IMR-90 (cell line): Measurements from ENCODE around the gene DYNC1H1. TPM values are rescaled to one million over a fixed set of nuclear protein-coding genes. Genes with fewer than 3 reads are reported as not detected.
A peak's percentile ranks its signal among the peaks of the same experiment; 100 is the strongest.

Experiments used
- ATAC-seq: fragments of 200-7000 bp; cut with Tn5 transposase; 2 replicates; pipeline ENCODE4 v1.9.1; 2020; ENCODE audit warnings: low read depth, mild to moderate bottlenecking, moderate library complexity
- BruUV-seq: library from RNA; stranded (reverse); fragments of 400-500 nt; replicated peaks from 2 replicates; lab custom pipeline; 2021; lab: Mats Ljungman, UMichigan
- CTCF ChIA-PET: fragments of 300-600 bp; formaldehyde crosslinking; extraction: SDS; loops from one replicate; lab custom pipeline; 2021; ENCODE audit warnings: antibody characterized with exemption; lab: Yijun Ruan, JAX
- POLR2A ChIA-PET: fragments of 300-600 bp; sonication (Branson Sonifier 250); formaldehyde crosslinking; loops from one replicate; lab custom pipeline; 2022; ENCODE audit warnings: antibody characterized with exemption; ENCODE audit not compliant: unreplicated experiment; lab: Charles Lee
- DNase-seq: peaks from one replicate; pipeline ENCODE4 v3.0.0; 2013
- H2AFZ ChIP-seq: replicated peaks from 2 replicates; pipeline ENCODE3; 2013; ENCODE audit warnings: low read length, mild to moderate bottlenecking; ENCODE audit not compliant: poor library complexity
- H2AK5ac ChIP-seq: 2 replicates; pipeline ENCODE4 v1.6.1; 2013; ENCODE audit warnings: low read depth, low read length, inconsistent platforms
- H2AK9ac ChIP-seq: replicated peaks from 2 replicates; pipeline ENCODE3; 2013; ENCODE audit warnings: mild to moderate bottlenecking, low read depth, low read length, moderate library complexity; ENCODE audit not compliant: poor library complexity
- H2BK120ac ChIP-seq: 2 replicates; pipeline ENCODE4 v1.6.1; 2013; ENCODE audit warnings: low read depth, low read length, inconsistent platforms
- H2BK15ac ChIP-seq: 3 replicates; pipeline ENCODE4 v1.6.1; 2013; ENCODE audit warnings: low read depth, low read length, inconsistent platforms
- H2BK20ac ChIP-seq: 2 replicates; pipeline ENCODE4 v1.6.1; 2013; ENCODE audit warnings: low read depth, mild to moderate bottlenecking, inconsistent platforms, low read length, moderate library complexity
- H2BK5ac ChIP-seq: 2 replicates; pipeline ENCODE4 v1.6.1; 2013; ENCODE audit warnings: mild to moderate bottlenecking, low read depth, low read length, inconsistent platforms; ENCODE audit not compliant: poor library complexity, severe bottlenecking
- H3K14ac ChIP-seq: replicated peaks from 2 replicates; pipeline ENCODE4 v1.6.1; 2013; ENCODE audit warnings: low read depth, low read length, inconsistent platforms
- H3K18ac ChIP-seq: 2 replicates; pipeline ENCODE4 v1.6.1; 2013; ENCODE audit warnings: low read depth, low read length, control low read depth
- H3K23ac ChIP-seq: 2 replicates; pipeline ENCODE4 v1.6.1; 2013; ENCODE audit warnings: low read depth, low read length, inconsistent platforms
- H3K27ac ChIP-seq: 2 replicates; pipeline ENCODE4 v1.5.1; 2013; ENCODE audit warnings: mild to moderate bottlenecking, control low read depth, low read length; ENCODE audit not compliant: insufficient read depth
- H3K27me3 ChIP-seq: 2 replicates; pipeline ENCODE4 v1.6.1; 2013; ENCODE audit warnings: low read length; ENCODE audit not compliant: control insufficient read depth, insufficient read depth
- H3K36me3 ChIP-seq: 2 replicates; pipeline ENCODE4 v1.6.1; 2013; ENCODE audit warnings: low read length, mixed read lengths; ENCODE audit not compliant: control insufficient read depth, insufficient read depth
- H3K4ac ChIP-seq: 2 replicates; pipeline ENCODE4 v1.6.1; 2013; ENCODE audit warnings: low read depth, low read length, inconsistent platforms
- H3K4me1 ChIP-seq: 2 replicates; pipeline ENCODE4 v1.6.1; 2013; ENCODE audit warnings: low read length, mixed read lengths; ENCODE audit not compliant: control insufficient read depth, insufficient read depth
- H3K4me2 ChIP-seq: 2 replicates; pipeline ENCODE4 v1.6.1; 2013; ENCODE audit warnings: low read depth, mild to moderate bottlenecking, control low read depth, low read length, moderate library complexity
- H3K4me3 ChIP-seq: 2 replicates; pipeline ENCODE4 v1.5.1; 2013; ENCODE audit warnings: low read depth, mild to moderate bottlenecking, control low read depth, low read length, moderate library complexity; ENCODE audit not compliant: insufficient read depth
- H3K56ac ChIP-seq: 2 replicates; pipeline ENCODE4 v1.6.1; 2013; ENCODE audit warnings: low read length, inconsistent platforms; ENCODE audit not compliant: insufficient read depth; ENCODE audit errors: extremely low read depth
- H3K79me1 ChIP-seq, 2 experiments: 2 replicates each; pipeline ENCODE4 v1.6.1; 2013; ENCODE audit warnings: low read length in 2 of 2, inconsistent platforms in 1 of 2, low read depth in 1 of 2
- H3K9ac ChIP-seq: 2 replicates; pipeline ENCODE4 v1.6.1; 2013; ENCODE audit warnings: low read depth, low read length, control low read depth
- H3K9me1 ChIP-seq: 2 replicates; pipeline ENCODE4 v1.6.1; 2013; ENCODE audit warnings: low read length, inconsistent platforms; ENCODE audit not compliant: insufficient read depth
- H3K9me3 ChIP-seq: 2 replicates; pipeline ENCODE4 v1.6.1; 2013; ENCODE audit warnings: low read length; ENCODE audit not compliant: control insufficient read depth, insufficient read depth
- H4K20me1 ChIP-seq: 2 replicates; pipeline ENCODE4 v1.6.1; 2013; ENCODE audit warnings: low read length, inconsistent platforms; ENCODE audit not compliant: insufficient read depth
- H4K5ac ChIP-seq: 2 replicates; pipeline ENCODE4 v1.6.1; 2013; ENCODE audit warnings: mild to moderate bottlenecking, low read depth, low read length, control low read depth
- H4K8ac ChIP-seq, 2 experiments: 2 replicates each; pipeline ENCODE4 v1.6.1; 2013; ENCODE audit warnings: low read depth in 2 of 2, low read length in 2 of 2, control low read depth in 1 of 2, inconsistent platforms in 1 of 2
- H4K91ac ChIP-seq: 2 replicates; pipeline ENCODE4 v1.6.1; 2013; ENCODE audit warnings: low read depth, low read length, inconsistent platforms; ENCODE audit not compliant: insufficient read depth
- BHLHE40 ChIP-seq: fragments of 150-350 bp; IDR thresholded peaks from 2 replicates; pipeline ENCODE4 v1.6.1; 2016; ENCODE audit warnings: mild to moderate bottlenecking, low read depth, low read length
- CEBPB ChIP-seq: IDR thresholded peaks from 2 replicates; pipeline ENCODE4 v1.6.1; 2012; ENCODE audit warnings: low read depth, low read length, improper control_type of control experiment
- CHD1 ChIP-seq: IDR thresholded peaks from 2 replicates; pipeline ENCODE4 v1.6.1; 2012; ENCODE audit warnings: low read depth, low read length, improper control_type of control experiment
- ELK1 ChIP-seq: fragments of 150-350 bp; IDR thresholded peaks from 2 replicates; pipeline ENCODE4 v1.6.1; 2016; ENCODE audit warnings: low read depth, mild to moderate bottlenecking, low read length, moderate library complexity, borderline replicate concordance
- FOS ChIP-seq: fragments of 150-350 bp; IDR thresholded peaks from 2 replicates; pipeline ENCODE4 v1.6.1; 2016; ENCODE audit warnings: low read depth, low read length
- MXI1 ChIP-seq: IDR thresholded peaks from 2 replicates; pipeline ENCODE4 v1.6.1; 2012; ENCODE audit warnings: low read depth, mild to moderate bottlenecking, low read length, moderate library complexity, borderline replicate concordance
- NFE2L2 ChIP-seq: fragments of 150-350 bp; IDR thresholded peaks from 2 replicates; pipeline ENCODE4 v1.6.1; 2016; ENCODE audit warnings: low read depth, mild to moderate bottlenecking, low read length
- RCOR1 ChIP-seq: IDR thresholded peaks from 2 replicates; pipeline ENCODE4 v1.6.1; 2012; ENCODE audit warnings: mild to moderate bottlenecking, low read length, improper control_type of control experiment; ENCODE audit not compliant: insufficient replicate concordance
- WGBS, 2 experiments: methylation state at CpG; one replicate each; pipeline versions ENCODE4 v1.1.5 to v1.1.7; 2013; ENCODE audit warnings: missing lambda C conversion rate in 2 of 2; ENCODE audit not compliant: insufficient read length in 1 of 2; ENCODE audit errors: extremely low coverage in 2 of 2; 5-methylcytosine and 5-hydroxymethylcytosine counted together
- dilution Hi-C: fragments of 300-500 bp; cut with HindIII; formaldehyde crosslinking; loops from one replicate; pipeline ENCODE4 v1.14.3; 2018; ENCODE audit warnings: low sequenced_read_pairs; ENCODE audit not compliant: unreplicated experiment
- in situ Hi-C: fragments of 300-500 bp; cut with MboI; formaldehyde crosslinking; loops from 3 replicates; pipeline ENCODE4 v1.14.3; 2019; ENCODE audit warnings: low sequenced_read_pairs, inconsistent platforms, mixed read lengths
- intact Hi-C: fragments of 100-400 bp; cut with micrococcal nuclease; formaldehyde crosslinking; loops from 2 replicates; pipeline ENCODE4 v1.10.0; 2022
- polyA plus RNA-seq, 3 experiments: library from polyadenylated mRNA; depleted of rRNA; stranded (reverse); fragments of >200 nt; gene quantifications; 2 replicates each; pipeline ENCODE4 v1.2.3, GENCODE V29; 2012; ENCODE audit warnings: low replicate concordance in 1 of 3
- total RNA-seq: library from RNA; depleted of rRNA; stranded (reverse); fragments of >200 nt; gene quantifications from 2 replicates; pipeline ENCODE4 v1.2.3, GENCODE V29; 2012
- TF ChIP-seq, protein P1 (sequence below): fragments of 150-350 bp; IDR thresholded peaks from 2 replicates; pipeline ENCODE4 v1.6.1; 2017; ENCODE audit warnings: mild to moderate bottlenecking, antibody characterized with exemption, low read length, low read depth

DYNC1H1 gene
- total and polyA plus RNA-seq, 2 of the 4 experiments (the other 2 are of a cell fraction): 240 to 670 TPM

- TF ChIP-seq BHLHE40: no peak
- TF ChIP-seq, protein P1, sequence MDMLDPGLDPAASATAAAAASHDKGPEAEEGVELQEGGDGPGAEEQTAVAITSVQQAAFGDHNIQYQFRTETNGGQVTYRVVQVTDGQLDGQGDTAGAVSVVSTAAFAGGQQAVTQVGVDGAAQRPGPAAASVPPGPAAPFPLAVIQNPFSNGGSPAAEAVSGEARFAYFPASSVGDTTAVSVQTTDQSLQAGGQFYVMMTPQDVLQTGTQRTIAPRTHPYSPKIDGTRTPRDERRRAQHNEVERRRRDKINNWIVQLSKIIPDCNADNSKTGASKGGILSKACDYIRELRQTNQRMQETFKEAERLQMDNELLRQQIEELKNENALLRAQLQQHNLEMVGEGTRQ: no peak
- TF ChIP-seq MXI1: 0 out of 2 replicates have a peak, but pooled peaks have one; percentile 27
- TF ChIP-seq ELK1: no peak
- no peak for TF ChIP-seq CHD1
- TF ChIP-seq FOS: no peak
- no peak for TF ChIP-seq RCOR1
- TF ChIP-seq NFE2L2: no peak
- no peak for TF ChIP-seq CEBPB
- peak overlapping the region; percentile 67; the same call in 1 of the 2 replicates for H2AK5ac ChIP-seq
- 0 out of 2 replicates have a peak overlapping the region, but pooled peaks have one; percentile 4 for H4K5ac ChIP-seq
- H3K4me2 ChIP-seq: peak overlapping the region; percentile 52
- 20% methylated on average over 1 of the region's 3 CpGs; no CpG with 5 or more reads in 1 of the 2 experiments for WGBS, 2 experiments
- peaks cover 70% of the 10 kb centered on the region for H3K36me3 ChIP-seq
- H3K14ac ChIP-seq: peak overlapping the region; percentile 79; the same call in 1 of the 2 replicates
- H2AFZ ChIP-seq: no peak overlapping the region
- H4K8ac ChIP-seq: peak overlapping the region in 1 of 2 experiments; percentile 66; a peak in 3 of 4 replicates
- H4K20me1 ChIP-seq: peaks cover 14% of the 10 kb centered on the region; the same call in 1 of the 2 replicates
- peak overlapping the region; percentile 39; the same call in 1 of the 2 replicates for H3K9ac ChIP-seq
- H3K9me3 ChIP-seq: no peaks in the 10 kb centered on the region
- CTCF ChIA-PET: interaction anchor here (0.6 kb wide), 1 partner anchor 15 kb away, joined by 10 read pairs; no protein-coding TSS in a partner anchor
- peak overlapping the region; percentile 74 for H4K91ac ChIP-seq
- no peaks in the 10 kb centered on the region for H3K27me3 ChIP-seq
- in situ Hi-C loops (no loop called here), intact Hi-C loops (loop anchor here (5.0 kb wide), 1 partner anchor 46 kb away; no protein-coding TSS in a partner anchor), dilution Hi-C loops (no loop called here)
- peak overlapping the region; percentile 91 for H2AK9ac ChIP-seq
- peak overlapping the region; percentile 74 for H2BK5ac ChIP-seq
- peak; percentile 78 for ATAC-seq
- no peak overlapping the region for H3K4me3 ChIP-seq
- no TSS peak for BruUV-seq
- peak overlapping the region; percentile 63 for H3K4ac ChIP-seq
- H3K56ac ChIP-seq: peak overlapping the region; percentile 54; the same call in 1 of the 2 replicates
- H3K4me1 ChIP-seq: peaks cover 13% of the 10 kb centered on the region
- peak overlapping the region; percentile 80 for H3K27ac ChIP-seq
- H3K79me1 ChIP-seq: peaks cover 32 to 51% of the 10 kb centered on the region in 2 experiments
- H2BK20ac ChIP-seq: no peak overlapping the region
- no peak overlapping the region; the same call in 1 of the 3 replicates for H2BK15ac ChIP-seq
- H3K18ac ChIP-seq: peak overlapping the region; percentile 61; the same call in 1 of the 2 replicates
- peaks cover 19% of the 10 kb centered on the region for H3K9me1 ChIP-seq
- DNase-seq: peak; percentile 77
- H3K23ac ChIP-seq: peak overlapping the region; percentile 36; the same call in 1 of the 2 replicates
- peak overlapping the region; percentile 66 for H2BK120ac ChIP-seq
- POLR2A ChIA-PET: no interaction called here
Measured at GRCh38 chr14:102028733-102029132, 64.4 kb downstream of the DYNC1H1 start.
